ENCODE results near the gene GRID2.

DNA sequence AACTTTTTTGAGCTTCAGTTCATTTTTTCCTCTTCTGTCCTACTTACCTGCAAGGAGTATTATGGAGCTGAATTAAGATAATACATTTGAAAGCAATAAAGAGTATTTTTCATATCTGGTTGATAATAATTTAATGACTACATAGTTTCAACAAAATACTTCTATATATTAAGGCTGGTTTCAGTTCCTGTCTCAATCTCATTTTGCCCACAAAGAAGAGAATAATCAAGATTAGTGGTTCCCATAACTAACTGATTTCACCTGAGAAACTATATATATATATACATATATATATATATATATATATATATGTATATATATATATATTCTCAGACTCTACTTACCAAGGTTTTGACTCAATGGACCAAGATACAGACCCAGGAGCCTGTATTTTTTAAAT, 1437.1 kb downstream of the GRID2 start:
- TF ChIP-seq, protein P1, sequence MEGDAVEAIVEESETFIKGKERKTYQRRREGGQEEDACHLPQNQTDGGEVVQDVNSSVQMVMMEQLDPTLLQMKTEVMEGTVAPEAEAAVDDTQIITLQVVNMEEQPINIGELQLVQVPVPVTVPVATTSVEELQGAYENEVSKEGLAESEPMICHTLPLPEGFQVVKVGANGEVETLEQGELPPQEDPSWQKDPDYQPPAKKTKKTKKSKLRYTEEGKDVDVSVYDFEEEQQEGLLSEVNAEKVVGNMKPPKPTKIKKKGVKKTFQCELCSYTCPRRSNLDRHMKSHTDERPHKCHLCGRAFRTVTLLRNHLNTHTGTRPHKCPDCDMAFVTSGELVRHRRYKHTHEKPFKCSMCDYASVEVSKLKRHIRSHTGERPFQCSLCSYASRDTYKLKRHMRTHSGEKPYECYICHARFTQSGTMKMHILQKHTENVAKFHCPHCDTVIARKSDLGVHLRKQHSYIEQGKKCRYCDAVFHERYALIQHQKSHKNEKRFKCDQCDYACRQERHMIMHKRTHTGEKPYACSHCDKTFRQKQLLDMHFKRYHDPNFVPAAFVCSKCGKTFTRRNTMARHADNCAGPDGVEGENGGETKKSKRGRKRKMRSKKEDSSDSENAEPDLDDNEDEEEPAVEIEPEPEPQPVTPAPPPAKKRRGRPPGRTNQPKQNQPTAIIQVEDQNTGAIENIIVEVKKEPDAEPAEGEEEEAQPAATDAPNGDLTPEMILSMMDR (IDR thresholded peaks at IDR 0.05): no peak
- TF ChIP-seq POLR2AphosphoS5 (IDR thresholded peaks at IDR 0.05) (no peak), POLR2A (IDR thresholded peaks at IDR 0.05) (no peak)

Measured in breast epithelium (tissue), 3 donors.